HEK293 (cell line): ENCODE measurements around the gene RXRG.

Experiments used
- YY2 ChIP-seq: fragments of 450-650 bp; formaldehyde crosslinking; IDR thresholded peaks from 2 replicates; pipeline ENCODE4 v1.5.1; 2016; ENCODE audit warnings: missing biosample characterization, missing genetic modification characterization
- TF ChIP-seq, protein P1 (sequence below): fragments of 450-650 bp; formaldehyde crosslinking; IDR thresholded peaks from 2 replicates; pipeline ENCODE4 v1.5.1; 2016; ENCODE audit warnings: missing biosample characterization, missing genetic modification characterization

DNA sequence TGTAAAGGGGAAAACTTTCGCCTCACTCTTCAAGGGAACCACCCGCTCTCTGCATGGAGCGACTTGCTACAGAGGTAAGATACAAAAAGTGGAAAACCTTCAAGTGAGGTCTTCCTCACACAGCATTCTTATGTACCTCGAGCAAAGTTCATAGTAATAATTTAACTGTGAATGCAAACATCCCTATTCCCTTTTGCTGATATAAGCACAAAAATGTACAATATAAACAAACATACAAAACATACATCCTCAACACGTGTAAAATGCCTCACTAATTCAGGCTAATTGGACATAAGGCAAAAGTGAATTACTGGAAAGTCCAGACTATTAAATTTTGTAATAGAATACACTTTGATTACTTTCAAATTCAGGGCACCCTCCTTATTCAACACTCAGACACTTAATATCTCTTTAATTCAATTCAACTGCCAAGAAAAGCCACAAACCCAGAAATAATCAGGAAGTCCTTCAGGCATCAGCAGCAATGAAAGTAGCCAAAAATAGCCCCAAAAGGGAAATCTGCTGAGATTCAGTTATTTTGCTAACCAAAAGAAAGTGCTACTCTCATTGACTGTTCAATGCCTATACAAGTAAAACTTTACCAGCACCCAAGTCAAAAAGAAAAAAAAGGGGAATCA is 73.2 kb downstream of the RXRG start:
- TF ChIP-seq YY2 (tag by site-specific recombination), result no peak
- TF ChIP-seq, protein P1, sequence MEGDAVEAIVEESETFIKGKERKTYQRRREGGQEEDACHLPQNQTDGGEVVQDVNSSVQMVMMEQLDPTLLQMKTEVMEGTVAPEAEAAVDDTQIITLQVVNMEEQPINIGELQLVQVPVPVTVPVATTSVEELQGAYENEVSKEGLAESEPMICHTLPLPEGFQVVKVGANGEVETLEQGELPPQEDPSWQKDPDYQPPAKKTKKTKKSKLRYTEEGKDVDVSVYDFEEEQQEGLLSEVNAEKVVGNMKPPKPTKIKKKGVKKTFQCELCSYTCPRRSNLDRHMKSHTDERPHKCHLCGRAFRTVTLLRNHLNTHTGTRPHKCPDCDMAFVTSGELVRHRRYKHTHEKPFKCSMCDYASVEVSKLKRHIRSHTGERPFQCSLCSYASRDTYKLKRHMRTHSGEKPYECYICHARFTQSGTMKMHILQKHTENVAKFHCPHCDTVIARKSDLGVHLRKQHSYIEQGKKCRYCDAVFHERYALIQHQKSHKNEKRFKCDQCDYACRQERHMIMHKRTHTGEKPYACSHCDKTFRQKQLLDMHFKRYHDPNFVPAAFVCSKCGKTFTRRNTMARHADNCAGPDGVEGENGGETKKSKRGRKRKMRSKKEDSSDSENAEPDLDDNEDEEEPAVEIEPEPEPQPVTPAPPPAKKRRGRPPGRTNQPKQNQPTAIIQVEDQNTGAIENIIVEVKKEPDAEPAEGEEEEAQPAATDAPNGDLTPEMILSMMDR (tag by site-specific recombination), result no peak
